A673 (cell line): Measurements from ENCODE around the gene PRH2.

Experiments used
- EZH2 ChIP-seq: fragments of 200-600 bp; sonication (generic); IDR thresholded peaks from 2 replicates; pipeline ENCODE4 v1.6.1; 2017; ENCODE audit warnings: borderline replicate concordance, low read depth, mild to moderate bottlenecking, mixed read lengths, antibody characterized with exemption, low read length; ENCODE audit not compliant: poor library complexity, severe bottlenecking
- TF ChIP-seq, protein P1 (sequence below): fragments of 300-800, 200-600 bp; sonication (generic); conservative IDR thresholded peaks from 2 replicates; pipeline ENCODE4 v1.5.1; 2017; ENCODE audit warnings: low read depth, mild to moderate bottlenecking, antibody characterized with exemption, low read length, moderate library complexity, mixed read lengths

GRCh38 chr12:10967409-10967808, 38.4 kb downstream of the PRH2 start:
- TF ChIP-seq, protein P1, sequence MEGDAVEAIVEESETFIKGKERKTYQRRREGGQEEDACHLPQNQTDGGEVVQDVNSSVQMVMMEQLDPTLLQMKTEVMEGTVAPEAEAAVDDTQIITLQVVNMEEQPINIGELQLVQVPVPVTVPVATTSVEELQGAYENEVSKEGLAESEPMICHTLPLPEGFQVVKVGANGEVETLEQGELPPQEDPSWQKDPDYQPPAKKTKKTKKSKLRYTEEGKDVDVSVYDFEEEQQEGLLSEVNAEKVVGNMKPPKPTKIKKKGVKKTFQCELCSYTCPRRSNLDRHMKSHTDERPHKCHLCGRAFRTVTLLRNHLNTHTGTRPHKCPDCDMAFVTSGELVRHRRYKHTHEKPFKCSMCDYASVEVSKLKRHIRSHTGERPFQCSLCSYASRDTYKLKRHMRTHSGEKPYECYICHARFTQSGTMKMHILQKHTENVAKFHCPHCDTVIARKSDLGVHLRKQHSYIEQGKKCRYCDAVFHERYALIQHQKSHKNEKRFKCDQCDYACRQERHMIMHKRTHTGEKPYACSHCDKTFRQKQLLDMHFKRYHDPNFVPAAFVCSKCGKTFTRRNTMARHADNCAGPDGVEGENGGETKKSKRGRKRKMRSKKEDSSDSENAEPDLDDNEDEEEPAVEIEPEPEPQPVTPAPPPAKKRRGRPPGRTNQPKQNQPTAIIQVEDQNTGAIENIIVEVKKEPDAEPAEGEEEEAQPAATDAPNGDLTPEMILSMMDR, result no peak
- TF ChIP-seq EZH2, result no peak
